Measurements from ENCODE around the gene TRIM65.
"Not testable (repeated sequence)": the region's sequence is repeated elsewhere in the genome, so short reads cannot be mapped to it uniquely, and the experiment has no call there.

DNA sequence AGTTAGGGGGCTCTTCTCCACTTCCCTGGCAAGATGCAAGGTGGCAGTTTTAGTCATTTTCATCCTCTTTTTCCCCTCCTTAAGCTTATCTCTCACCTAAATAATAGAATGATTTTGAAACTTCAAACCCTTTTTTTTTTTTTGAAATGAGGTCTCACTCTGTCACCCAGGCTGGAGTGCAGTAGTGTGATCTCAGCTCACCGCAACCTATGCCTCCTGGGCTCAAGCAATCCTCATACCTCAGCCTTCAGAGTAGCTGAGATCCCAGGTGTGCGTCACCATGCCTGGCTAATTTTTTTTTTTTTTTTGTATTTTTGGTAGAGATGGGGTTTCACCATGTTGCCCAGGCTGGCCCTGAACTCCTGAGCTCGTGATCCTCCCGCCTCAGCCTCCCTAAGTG, 31.9 kb downstream of the TRIM65 start:
- TF ChIP-seq CTCF (IDR thresholded peaks at IDR 0.05); REST (IDR thresholded peaks at IDR 0.05; ENCODE audit: insufficient read depth in 1 of 2, low read depth in 2 of 2, low read length in 1 of 2); TCF7L2 (IDR thresholded peaks at IDR 0.05; ENCODE audit: low read depth, low read length): not testable (repeated sequence)

All from Panc1 (cell line).